HepG2 (cell line): Measurements from ENCODE around the gene KIF9. TPM values are rescaled to one million over a fixed set of nuclear protein-coding genes. Genes with fewer than 3 reads are reported as not detected.

ENCODE experiments used
- ATAC-seq: fragments of 200-7000 bp; cut with Tn5 transposase; 3 replicates; pipeline ENCODE4 v1.9.1; 2020; ENCODE audit warnings: mild to moderate bottlenecking, moderate library complexity
- BruUV-seq: library from RNA; stranded (reverse); fragments of 400-500 nt; replicated peaks from 2 replicates; lab custom pipeline; 2021; lab: Mats Ljungman, UMichigan
- CTCF ChIA-PET: fragments of 300-600 bp; formaldehyde crosslinking; extraction: SDS; loops from one replicate; lab custom pipeline; 2021; ENCODE audit warnings: low total read pairs, inconsistent platforms, low intra/inter-chr PET ratio; lab: Yijun Ruan, JAX
- POLR2A ChIA-PET: fragments of 350-600 bp; sonication (Branson Sonifier 250); formaldehyde crosslinking; loops from one replicate; lab custom pipeline; 2020; ENCODE audit warnings: antibody characterized with exemption, inconsistent platforms; lab: Yijun Ruan, JAX
- DNase-seq: peaks from one replicate; pipeline ENCODE4 v3.0.0-alpha.2; 2015; ENCODE audit warnings: low spot score
- FAIRE-seq: peaks from 3 replicates; lab custom pipeline; 2011; peaks lifted over from hg19 to GRCh38; lab: Jason Lieb, UNC
- H2AFZ ChIP-seq: one replicate; pipeline ENCODE4 v1.6.1; 2011; ENCODE audit warnings: low read length, inconsistent platforms
- H3K27ac ChIP-seq: fragments of 300-600 bp; 3 replicates; pipeline ENCODE4 v1.8.0; 2011; ENCODE audit warnings: mixed run types, mild to moderate bottlenecking, mixed read lengths, low read length, inconsistent platforms; ENCODE audit not compliant: insufficient read depth; ENCODE audit errors: extremely low read length
- H3K27me3 ChIP-seq, 2 experiments: fragments of 200-600 bp in 1 of 2; 2 replicates in 1 of 2; 3 replicates in 1 of 2; pipeline versions ENCODE4 v1.6.0 to v1.8.0; 2011; ENCODE audit warnings: low read length in 2 of 2, mild to moderate bottlenecking in 2 of 2, moderate library complexity in 2 of 2, inconsistent platforms in 1 of 2; ENCODE audit not compliant: insufficient read depth in 2 of 2, control insufficient read depth in 1 of 2
- H3K36me3 ChIP-seq, 2 experiments: fragments of 200-600 bp in 1 of 2; replicated peaks in 1 of 2; 2 replicates in 1 of 2; 3 replicates in 1 of 2; pipeline versions ENCODE4 v1.5.1 to v1.8.0; 2011; ENCODE audit warnings: low read length in 2 of 2, inconsistent platforms in 1 of 2; ENCODE audit not compliant: insufficient read depth in 2 of 2, control insufficient read depth in 1 of 2
- H3K4me1 ChIP-seq: 2 replicates; pipeline ENCODE4 v1.5.1; 2012; ENCODE audit warnings: low read length, inconsistent platforms; ENCODE audit not compliant: insufficient read depth
- H3K4me2 ChIP-seq: 2 replicates; pipeline ENCODE4 v1.6.0; 2011; ENCODE audit warnings: low read depth, low read length, inconsistent platforms
- H3K4me3 ChIP-seq, 3 experiments: fragments of 200-600 bp in 1 of 3; sonication (generic), shearing (Covaris generic) in 1 of 3; replicated peaks in 1 of 3; 2 replicates each; pipeline ENCODE4 v1.5.1; 2011 to 2016; ENCODE audit warnings: low read length in 3 of 3, inconsistent platforms in 2 of 3, low read depth in 2 of 3, mild to moderate bottlenecking in 2 of 3, control low read depth in 1 of 3, mixed read lengths in 1 of 3; ENCODE audit not compliant: insufficient read depth in 1 of 3
- H3K79me2 ChIP-seq: one replicate; pipeline ENCODE4 v1.6.1; 2011; ENCODE audit warnings: low read length, inconsistent platforms; ENCODE audit not compliant: insufficient read depth
- H3K9ac ChIP-seq: 2 replicates; pipeline ENCODE4 v1.6.0; 2011; ENCODE audit warnings: mild to moderate bottlenecking, low read depth, low read length, inconsistent platforms; ENCODE audit not compliant: insufficient read depth
- H3K9me3 ChIP-seq: 2 replicates; pipeline ENCODE4 v1.5.1; 2012; ENCODE audit warnings: mild to moderate bottlenecking, low read length
- H4K20me1 ChIP-seq: 2 replicates; pipeline ENCODE4 v1.6.0; 2011; ENCODE audit warnings: inconsistent platforms, mild to moderate bottlenecking, low read length, moderate library complexity; ENCODE audit not compliant: insufficient read depth
- CHD2 ChIP-seq: IDR thresholded peaks from 2 replicates; pipeline ENCODE4 v1.6.1; 2011; ENCODE audit warnings: low read depth, low read length, improper control_type of control experiment
- DBP ChIP-seq: sonication (generic); formaldehyde crosslinking; IDR thresholded peaks from 2 replicates; pipeline ENCODE4 v1.4.0; 2020; ENCODE audit warnings: missing genetic modification reagents; ENCODE audit errors: not compliant biosample characterization
- SP5 ChIP-seq: IDR thresholded peaks from 2 replicates; pipeline ENCODE4 v1.6.1; 2016; ENCODE audit warnings: low read depth, borderline replicate concordance
- TCF7L2 ChIP-seq: IDR thresholded peaks from 2 replicates; pipeline ENCODE4 v1.6.1; 2011; ENCODE audit warnings: mild to moderate bottlenecking, low read depth, low read length, moderate library complexity
- TEF ChIP-seq: sonication (generic); formaldehyde crosslinking; IDR thresholded peaks from 2 replicates; pipeline ENCODE4 v1.5.0; 2020; ENCODE audit warnings: missing genetic modification reagents
- THYN1 ChIP-seq: sonication (generic); formaldehyde crosslinking; IDR thresholded peaks from 2 replicates; pipeline ENCODE4 v1.8.1; 2023; ENCODE audit warnings: low read depth, mild to moderate bottlenecking, moderate library complexity, missing genetic modification reagents, borderline replicate concordance
- TRAFD1 ChIP-seq: sonication (generic); formaldehyde crosslinking; IDR thresholded peaks from 2 replicates; pipeline ENCODE4 v1.5.1; 2020; ENCODE audit warnings: missing genetic modification reagents, mild to moderate bottlenecking, borderline replicate concordance
- ZNF616 ChIP-seq: sonication (generic); formaldehyde crosslinking; IDR thresholded peaks from 2 replicates; pipeline ENCODE4 v1.5.0; 2020; ENCODE audit warnings: low read depth, mild to moderate bottlenecking, missing genetic modification reagents
- ZNF720 ChIP-seq: sonication (generic); formaldehyde crosslinking; IDR thresholded peaks from 2 replicates; pipeline ENCODE4 v1.4.0; 2020; ENCODE audit warnings: missing genetic modification reagents
- WGBS: methylation state at CpG from one replicate; pipeline ENCODE4 v1.1.6; 2017; ENCODE audit warnings: low lambda C conversion rate; 5-methylcytosine and 5-hydroxymethylcytosine counted together
- in situ Hi-C: cut with HindIII; loops from 2 replicates; pipeline ENCODE4 v1.10.0; 2017; ENCODE audit warnings: low pct_unique_long_range_greater_than_20kb; ENCODE audit not compliant: extremely low pct_ligation_motif_present
- intact Hi-C: fragments of 100-400 bp; cut with micrococcal nuclease; formaldehyde crosslinking; loops from one replicate; pipeline ENCODE4 v1.10.0; 2022; ENCODE audit not compliant: unreplicated experiment
- polyA plus RNA-seq, 8 experiments: library from polyadenylated mRNA; depleted of rRNA in 3 of 8; stranded (reverse) in 7 of 8; unstranded in 1 of 8; fragments of >200 nt; fragmentation: Illumina TruSeq in 4 of 8; extraction: Trizol in 4 of 8; gene quantifications; 2 replicates each; pipeline versions ENCODE4 v1.2.1 to v1.2.3, GENCODE V29; 2011 to 2016; ENCODE audit warnings: low read depth in 4 of 8, missing spikeins in 1 of 8, mixed read lengths in 1 of 8; ENCODE audit not compliant: insufficient read depth in 1 of 8
- total RNA-seq, 5 experiments: library from RNA; depleted of rRNA; stranded (reverse); fragments of >200 nt; fragmentation: Illumina TruSeq; extraction: Trizol; gene quantifications; 2 replicates each; pipeline ENCODE4 v1.2.3, GENCODE V29; 2016; ENCODE audit warnings: low read depth in 1 of 5

The KIF9 gene
- total and polyA plus RNA-seq, 2 of the 13 experiments (the other 11 are each of a cell fraction or from before 2014, with no cell fraction given): 5.1 to 16.9 TPM

- no TSS peak for BruUV-seq
Measured at GRCh38 chr3:47295322-47295721, 12.7 kb upstream of the KIF9 start.

More at GRCh38 chr3:47295322-47295721, 12.7 kb upstream of the KIF9 start:
- Histone ChIP-seq H3K4me2 (no peak overlapping the region), H4K20me1 (no peaks in the 10 kb centered on the region), H3K36me3 (peaks cover 3 to 6% of the 10 kb centered on the region in 2 experiments; a peak in 4 of 5 replicates), H2AFZ (no peak overlapping the region), H3K27ac (no peak overlapping the region)
- no peak for FAIRE-seq
- no peak for TF ChIP-seq TEF
- TF ChIP-seq TRAFD1 (CRISPR knock-in tag): no peak
- no peak for TF ChIP-seq DBP (CRISPR knock-in tag)
- no peak for TF ChIP-seq ZNF616 (CRISPR knock-in tag)
- no peak for TF ChIP-seq SP5 (CRISPR knock-in tag)
- no peak for TF ChIP-seq TCF7L2
- TF ChIP-seq ZNF720 (CRISPR knock-in tag): no peak
- no peak for TF ChIP-seq THYN1 (CRISPR knock-in tag)
- no peak for TF ChIP-seq CHD2
- TF ChIP-seq, all 625 proteins: peak for 0
- Histone ChIP-seq H3K9ac (no peak overlapping the region), H3K9me3 (no peaks in the 10 kb centered on the region), H3K4me1 (peaks cover 33% of the 10 kb centered on the region), H3K27me3 (no peaks in the 10 kb centered on the region), H3K79me2 (peaks cover 32% of the 10 kb centered on the region), H3K4me3 (no peak overlapping the region)
- DNase-seq (no peak), ATAC-seq (no peak)
- CTCF ChIA-PET: no interaction called here
- intact Hi-C loops (no loop called here), in situ Hi-C loops (no loop called here)
- POLR2A ChIA-PET: interaction anchor here (0.8 kb wide), 1 partner anchor 13 kb away, joined by 3 read pairs; the partner anchor contains the start of genes KIF9 and KLHL18
- 80% methylated on average over 2 of the region's 2 CpGs for WGBS
